HG02798 (cell line): Measurements from ENCODE around the gene ARF6.
"Not testable (repeated sequence)": the region's sequence is repeated elsewhere in the genome, so short reads cannot be mapped to it uniquely, and the experiment has no call there.

ENCODE experiments used
- ATAC-seq: cut with Tn5 transposase; IDR thresholded peaks from one replicate; pipeline ENCODE4 v1.9.1; 2021; ENCODE audit warnings: mild to moderate bottlenecking; ENCODE audit not compliant: unreplicated experiment, poor library complexity

The ARF6 gene

GRCh38 chr14:49902679-49903246 lies 9.9 kb downstream of the ARF6 start:
- not testable (repeated sequence) for ATAC-seq

- ATAC-seq = no peak
Measured at GRCh38 chr14:49904270-49904669, 11.4 kb downstream of the ARF6 start.

- ATAC-seq = no peak
Measured at GRCh38 chr14:49905989-49906388, 13.1 kb downstream of the ARF6 start.

GRCh38 chr14:49907186-49907585 lies 14.3 kb downstream of the ARF6 start:
- no peak for ATAC-seq

- ATAC-seq = no peak
Measured at GRCh38 chr14:49908433-49908782, 15.5 kb downstream of the ARF6 start.

GRCh38 chr14:49909016-49909415 lies 16.1 kb downstream of the ARF6 start:
- ATAC-seq = no peak

- ATAC-seq = no peak
Measured at GRCh38 chr14:49915085-49915484, 22.2 kb downstream of the ARF6 start.

- ATAC-seq = no peak
Measured at GRCh38 chr14:49918706-49919105, 25.8 kb downstream of the ARF6 start.

- ATAC-seq = no peak
Measured at GRCh38 chr14:49919825-49920659, 27.2 kb downstream of the ARF6 start.

- ATAC-seq = no peak
Measured at GRCh38 chr14:49920935-49921334, 28.1 kb downstream of the ARF6 start.

- ATAC-seq = no peak
Measured at GRCh38 chr14:49921401-49921800, 28.5 kb downstream of the ARF6 start.

GRCh38 chr14:49923442-49923841 lies 30.6 kb downstream of the ARF6 start:
- ATAC-seq = no peak

GRCh38 chr14:49923881-49924280 lies 31.0 kb downstream of the ARF6 start:
- no peak for ATAC-seq

GRCh38 chr14:49924852-49925251 lies 32.0 kb downstream of the ARF6 start:
- no peak for ATAC-seq

- no peak for ATAC-seq
Measured at GRCh38 chr14:49926803-49927202, 33.9 kb downstream of the ARF6 start.

GRCh38 chr14:49928015-49928414 lies 35.1 kb downstream of the ARF6 start:
- ATAC-seq = no peak

- ATAC-seq = no peak
Measured at GRCh38 chr14:49930720-49931119, 37.8 kb downstream of the ARF6 start.

- no peak for ATAC-seq
Measured at GRCh38 chr14:49931523-49931922, 38.6 kb downstream of the ARF6 start.

GRCh38 chr14:49933128-49933527 lies 40.2 kb downstream of the ARF6 start:
- ATAC-seq = no peak

- ATAC-seq = no peak
Measured at GRCh38 chr14:49933704-49934103, 40.8 kb downstream of the ARF6 start.

GRCh38 chr14:49934646-49935045 lies 41.8 kb downstream of the ARF6 start:
- no peak for ATAC-seq

GRCh38 chr14:49935526-49935925 lies 42.6 kb downstream of the ARF6 start:
- ATAC-seq = no peak
